Measurements from ENCODE around the gene POLR3C.

POLR3C gene

GRCh38 chr1:145847827-145848226, 23.8 kb downstream of the POLR3C start:
- ATAC-seq (ENCODE audit: low read depth), result no peak
- Histone ChIP-seq H3K36me3 (ENCODE audit: low read depth) (peaks cover 41% of the 10 kb centered on the region), H3K4me3 (ENCODE audit: severe bottlenecking) (no peak overlapping the region), H3K27me3 (ENCODE audit: insufficient read depth, poor library complexity, severe bottlenecking) (no peaks in the 10 kb centered on the region), H3K4me1 (ENCODE audit: insufficient read depth, poor library complexity, severe bottlenecking) (no peaks in the 10 kb centered on the region), H3K27ac (ENCODE audit: poor library complexity, severe bottlenecking) (no peak overlapping the region), H3K9me3 (ENCODE audit: severe bottlenecking) (no peaks in the 10 kb centered on the region)
- DNase-seq (ENCODE audit: low spot score), result no peak
- TF ChIP-seq, protein P1, sequence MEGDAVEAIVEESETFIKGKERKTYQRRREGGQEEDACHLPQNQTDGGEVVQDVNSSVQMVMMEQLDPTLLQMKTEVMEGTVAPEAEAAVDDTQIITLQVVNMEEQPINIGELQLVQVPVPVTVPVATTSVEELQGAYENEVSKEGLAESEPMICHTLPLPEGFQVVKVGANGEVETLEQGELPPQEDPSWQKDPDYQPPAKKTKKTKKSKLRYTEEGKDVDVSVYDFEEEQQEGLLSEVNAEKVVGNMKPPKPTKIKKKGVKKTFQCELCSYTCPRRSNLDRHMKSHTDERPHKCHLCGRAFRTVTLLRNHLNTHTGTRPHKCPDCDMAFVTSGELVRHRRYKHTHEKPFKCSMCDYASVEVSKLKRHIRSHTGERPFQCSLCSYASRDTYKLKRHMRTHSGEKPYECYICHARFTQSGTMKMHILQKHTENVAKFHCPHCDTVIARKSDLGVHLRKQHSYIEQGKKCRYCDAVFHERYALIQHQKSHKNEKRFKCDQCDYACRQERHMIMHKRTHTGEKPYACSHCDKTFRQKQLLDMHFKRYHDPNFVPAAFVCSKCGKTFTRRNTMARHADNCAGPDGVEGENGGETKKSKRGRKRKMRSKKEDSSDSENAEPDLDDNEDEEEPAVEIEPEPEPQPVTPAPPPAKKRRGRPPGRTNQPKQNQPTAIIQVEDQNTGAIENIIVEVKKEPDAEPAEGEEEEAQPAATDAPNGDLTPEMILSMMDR (IDR thresholded peaks at IDR 0.05; ENCODE audit: poor library complexity, severe bottlenecking), result no peak

GRCh38 chr1:145849356-145850160, 25.6 kb downstream of the POLR3C start:
- Histone ChIP-seq H3K4me3 (ENCODE audit: severe bottlenecking) (no peak overlapping the region), H3K27me3 (ENCODE audit: insufficient read depth, poor library complexity, severe bottlenecking) (no peaks in the 10 kb centered on the region), H3K4me1 (ENCODE audit: insufficient read depth, poor library complexity, severe bottlenecking) (no peaks in the 10 kb centered on the region), H3K9me3 (ENCODE audit: severe bottlenecking) (no peaks in the 10 kb centered on the region), H3K27ac (ENCODE audit: poor library complexity, severe bottlenecking) (peak overlapping the region; percentile 16), H3K36me3 (ENCODE audit: low read depth) (peaks cover 54% of the 10 kb centered on the region)
- DNase-seq (ENCODE audit: low spot score), result no peak
- 0 out of 3 replicates have a peak, but pooled peaks have one; percentile 26 for ATAC-seq (ENCODE audit: low read depth)
- TF ChIP-seq, protein P1 (IDR thresholded peaks at IDR 0.05; ENCODE audit: poor library complexity, severe bottlenecking), result peak; percentile 28

- no peak overlapping the region for H3K27ac ChIP-seq (ENCODE audit: poor library complexity, severe bottlenecking)
- DNase-seq (ENCODE audit: low spot score) (no peak), ATAC-seq (ENCODE audit: low read depth) (no peak)
- H3K4me3 ChIP-seq (ENCODE audit: severe bottlenecking), result no peak overlapping the region
- H3K27me3 ChIP-seq (ENCODE audit: insufficient read depth, poor library complexity, severe bottlenecking), result no peaks in the 10 kb centered on the region
- no peaks in the 10 kb centered on the region for H3K4me1 ChIP-seq (ENCODE audit: insufficient read depth, poor library complexity, severe bottlenecking)
- H3K9me3 ChIP-seq (ENCODE audit: severe bottlenecking), result no peaks in the 10 kb centered on the region
- peaks cover 60% of the 10 kb centered on the region for H3K36me3 ChIP-seq (ENCODE audit: low read depth)
- TF ChIP-seq, protein P1 (IDR thresholded peaks at IDR 0.05; ENCODE audit: poor library complexity, severe bottlenecking), result no peak
Observed at GRCh38 chr1:145855426-145855948, 31.5 kb downstream of the POLR3C start.

DNA sequence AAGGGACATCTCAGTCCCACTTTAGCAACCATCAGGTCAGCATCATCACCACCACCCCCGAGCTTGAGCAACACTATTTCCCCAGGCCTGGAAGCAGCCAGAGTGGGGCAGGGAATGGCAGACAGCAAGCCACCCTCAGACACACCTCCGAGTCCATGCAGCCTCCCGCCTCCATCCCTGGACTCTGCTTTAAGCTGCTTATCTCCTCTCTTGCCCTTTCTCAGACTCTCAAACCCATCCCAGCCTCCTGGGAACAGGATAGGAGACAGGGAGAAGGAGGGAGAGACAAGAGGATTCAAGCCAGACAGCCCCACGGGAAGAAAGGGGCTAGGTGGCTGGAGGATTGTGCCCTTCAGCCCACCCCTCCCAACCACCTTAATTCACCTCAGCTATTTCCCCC, 33.2 kb downstream of the POLR3C start:
- Histone ChIP-seq H3K4me1 (ENCODE audit: insufficient read depth, poor library complexity, severe bottlenecking) (no peaks in the 10 kb centered on the region), H3K27ac (ENCODE audit: poor library complexity, severe bottlenecking) (no peak overlapping the region), H3K4me3 (ENCODE audit: severe bottlenecking) (no peak overlapping the region), H3K9me3 (ENCODE audit: severe bottlenecking) (no peaks in the 10 kb centered on the region), H3K27me3 (ENCODE audit: insufficient read depth, poor library complexity, severe bottlenecking) (no peaks in the 10 kb centered on the region), H3K36me3 (ENCODE audit: low read depth) (peaks cover 43% of the 10 kb centered on the region)
- no peak for ATAC-seq (ENCODE audit: low read depth)
- TF ChIP-seq, protein P1 (IDR thresholded peaks at IDR 0.05; ENCODE audit: poor library complexity, severe bottlenecking), result no peak
- no peak for DNase-seq (ENCODE audit: low spot score)
